MM.1S (cell line): ENCODE data around the gene NUMBL.

ENCODE experiments used
- DNase-seq: peaks from one replicate; pipeline ENCODE4 v3.0.0-alpha.2; 2015
- H2AFZ ChIP-seq: fragments of 300-600 bp; sonication (generic); 2 replicates; pipeline ENCODE4 v1.6.0; 2016; ENCODE audit warnings: antibody characterized with exemption, low read length
- H3F3A ChIP-seq: fragments of 300-600 bp; sonication (generic); 2 replicates; pipeline ENCODE4 v1.6.1; 2016; ENCODE audit warnings: mild to moderate bottlenecking, antibody characterized with exemption, low read length, moderate library complexity, mixed read lengths; ENCODE audit not compliant: insufficient read depth
- H3K27ac ChIP-seq: fragments of 300-600 bp; sonication (generic); 2 replicates; pipeline ENCODE4 v1.5.1; 2016; ENCODE audit warnings: mild to moderate bottlenecking, low read length
- H3K27me3 ChIP-seq: fragments of 300-600 bp; sonication (generic); replicated peaks from 2 replicates; pipeline ENCODE4 v1.6.0; 2016; ENCODE audit warnings: low read length; ENCODE audit not compliant: insufficient read depth
- H3K36me3 ChIP-seq: fragments of 300-600 bp; sonication (generic); replicated peaks from 2 replicates; pipeline ENCODE4 v1.6.1; 2016; ENCODE audit warnings: mild to moderate bottlenecking, low read length, mixed read lengths; ENCODE audit not compliant: insufficient read depth
- H3K4me1 ChIP-seq: fragments of 300-600 bp; sonication (generic); 2 replicates; pipeline ENCODE4 v1.6.1; 2016; ENCODE audit warnings: low read length, mixed read lengths
- H3K4me2 ChIP-seq: fragments of 300-600 bp; sonication (generic); 2 replicates; pipeline ENCODE4 v1.6.0; 2016; ENCODE audit warnings: low read depth, low read length
- H3K4me3 ChIP-seq: fragments of 300-600 bp; sonication (generic); 2 replicates; pipeline ENCODE4 v1.5.1; 2016; ENCODE audit warnings: low read length, mixed read lengths
- H3K79me2 ChIP-seq: fragments of 300-600 bp; sonication (generic); 2 replicates; pipeline ENCODE4 v1.6.1; 2016; ENCODE audit warnings: mixed run types, low read length, mixed read lengths
- H3K9ac ChIP-seq: fragments of 300-600 bp; sonication (generic); 2 replicates; pipeline ENCODE4 v1.6.1; 2016; ENCODE audit warnings: low read length, mixed read lengths
- H3K9me2 ChIP-seq: fragments of 300-600 bp; sonication (generic); replicated peaks from 2 replicates; pipeline ENCODE4 v1.6.1; 2016; ENCODE audit warnings: mild to moderate bottlenecking, low read length, mixed read lengths; ENCODE audit not compliant: insufficient read depth
- H3K9me3 ChIP-seq: fragments of 300-600 bp; sonication (generic); replicated peaks from 2 replicates; pipeline ENCODE4 v1.6.1; 2016; ENCODE audit warnings: mild to moderate bottlenecking, low read length, mixed read lengths; ENCODE audit not compliant: insufficient read depth
- H4K20me1 ChIP-seq: fragments of 300-600 bp; sonication (generic); 2 replicates; pipeline ENCODE4 v1.6.1; 2016; ENCODE audit warnings: mild to moderate bottlenecking, low read length, moderate library complexity, mixed read lengths; ENCODE audit not compliant: insufficient read depth
- CTCF ChIP-seq: fragments of 300-600 bp; sonication (generic); IDR thresholded peaks from 2 replicates; pipeline ENCODE4 v1.5.1; 2016; ENCODE audit warnings: antibody characterized with exemption, low read length, mixed read lengths
- EZH2 ChIP-seq: fragments of 300-600 bp; sonication (generic); optimal IDR thresholded peaks from 2 replicates; pipeline ENCODE3; 2017; ENCODE audit warnings: low read depth, mild to moderate bottlenecking, antibody characterized with exemption, low read length, mixed read lengths
- EZH2phosphoT487 ChIP-seq: fragments of 300-600 bp; sonication (generic); IDR thresholded peaks from 2 replicates; pipeline ENCODE4 v1.6.1; 2018; ENCODE audit warnings: antibody characterized with exemption, low read length

NUMBL gene

GRCh38 chr19:40704491-40705361 is 14.3 kb upstream of the NUMBL start:
- Histone ChIP-seq H3K9me3 (no peaks in the 10 kb centered on the region), H3F3A (no peaks in the 10 kb centered on the region), H3K36me3 (no peaks in the 10 kb centered on the region), H3K4me1 (no peaks in the 10 kb centered on the region), H3K79me2 (no peaks in the 10 kb centered on the region), H3K27ac (no peak overlapping the region), H4K20me1 (no peaks in the 10 kb centered on the region), H3K27me3 (no peaks in the 10 kb centered on the region), H2AFZ (no peak overlapping the region), H3K9me2 (no peaks in the 10 kb centered on the region), H3K4me2 (no peak overlapping the region), H3K9ac (no peak overlapping the region), H3K4me3 (no peak overlapping the region)
- no peak for DNase-seq
- no peak for TF ChIP-seq EZH2
- TF ChIP-seq EZH2phosphoT487 = no peak
- TF ChIP-seq CTCF = no peak

- Histone ChIP-seq H2AFZ (no peak overlapping the region), H4K20me1 (no peaks in the 10 kb centered on the region), H3K27ac (no peak overlapping the region), H3K9me3 (no peaks in the 10 kb centered on the region), H3K4me1 (no peaks in the 10 kb centered on the region), H3K4me2 (no peak overlapping the region), H3K4me3 (no peak overlapping the region), H3F3A (no peaks in the 10 kb centered on the region), H3K27me3 (no peaks in the 10 kb centered on the region), H3K79me2 (no peaks in the 10 kb centered on the region), H3K9ac (no peak overlapping the region), H3K9me2 (no peaks in the 10 kb centered on the region), H3K36me3 (no peaks in the 10 kb centered on the region)
- no peak for TF ChIP-seq EZH2
- no peak for TF ChIP-seq CTCF
- TF ChIP-seq EZH2phosphoT487 = no peak
- DNase-seq = no peak
Measured at GRCh38 chr19:40703029-40703755, 12.7 kb upstream of the NUMBL start.

- no peak overlapping the region for H3K4me3 ChIP-seq
- H4K20me1 ChIP-seq = no peaks in the 10 kb centered on the region
- TF ChIP-seq EZH2phosphoT487 (no peak), CTCF (no peak), EZH2 (no peak)
- no peak for DNase-seq
- no peak overlapping the region for H3K4me2 ChIP-seq
- no peaks in the 10 kb centered on the region for H3F3A ChIP-seq
- no peak overlapping the region for H3K9ac ChIP-seq
- no peak overlapping the region for H3K27ac ChIP-seq
- H3K79me2 ChIP-seq = no peaks in the 10 kb centered on the region
- no peaks in the 10 kb centered on the region for H3K9me3 ChIP-seq
- H3K4me1 ChIP-seq = no peaks in the 10 kb centered on the region
- H3K9me2 ChIP-seq = no peaks in the 10 kb centered on the region
- no peak overlapping the region for H2AFZ ChIP-seq
- no peaks in the 10 kb centered on the region for H3K27me3 ChIP-seq
- no peaks in the 10 kb centered on the region for H3K36me3 ChIP-seq
Measured at GRCh38 chr19:40702337-40703012, 12.0 kb upstream of the NUMBL start.
